Tibial nerve (tissue), 4 donors: ENCODE data around the gene YAF2. TPM values are rescaled to one million over a fixed set of nuclear protein-coding genes. Genes with fewer than 3 reads are reported as not detected.

Source experiments
- DNase-seq, 2 donors: peaks; one replicate each; pipeline ENCODE4 v3.0.0-alpha.2; 2019; ENCODE audit warnings: low spot score in 2 of 2
- H3K27ac ChIP-seq, 4 donors: fragments of 200-600 bp; sonication (generic) in 3 of 4; one replicate each; pipeline ENCODE4 v1.5.1; 2017 to 2019; ENCODE audit warnings: mild to moderate bottlenecking in 1 of 4
- H3K27me3 ChIP-seq, 2 donors: fragments of 200-600 bp; sonication (generic) in 1 of 2; one replicate each; pipeline versions ENCODE4 v1.5.1 to v1.6.0; 2017 to 2019
- H3K36me3 ChIP-seq, 3 donors: fragments of 200-600 bp; sonication (generic); one replicate each; pipeline ENCODE4 v1.5.1; 2018 to 2019
- H3K4me1 ChIP-seq, 4 donors: fragments of 200-600 bp; sonication (generic) in 3 of 4; one replicate each; pipeline ENCODE4 v1.5.1; 2017 to 2019
- H3K4me3 ChIP-seq, 4 donors: fragments of 200-600 bp; sonication (generic) in 3 of 4; one replicate each; pipeline ENCODE4 v1.5.1; 2017 to 2019; ENCODE audit warnings: mild to moderate bottlenecking in 1 of 4, moderate library complexity in 1 of 4
- H3K9me3 ChIP-seq, 4 donors: fragments of 200-600 bp; sonication (generic) in 3 of 4; one replicate each; pipeline ENCODE4 v1.5.1; 2017 to 2019
- EP300 ChIP-seq, 2 donors: sonication (generic); formaldehyde crosslinking; IDR thresholded peaks; one replicate each; pipeline ENCODE4 v1.6.1; 2017; ENCODE audit warnings: antibody characterized with exemption in 2 of 2, mild to moderate bottlenecking in 1 of 2
- POLR2A ChIP-seq, 2 donors: fragments of 450-650 bp; IDR thresholded peaks; one replicate each; pipeline ENCODE4 v1.6.1; 2017; ENCODE audit warnings: antibody characterized with exemption in 2 of 2, mild to moderate bottlenecking in 2 of 2, moderate library complexity in 2 of 2
- WGBS, 2 donors: methylation state at CpG; one replicate each; pipeline ENCODE4 v1.1.5; 2018; 5-methylcytosine and 5-hydroxymethylcytosine counted together
- total RNA-seq, 4 donors: library from RNA; depleted of rRNA; stranded (reverse); fragments of >200 nt; gene quantifications; one replicate each; pipeline ENCODE4 v1.1.0, GENCODE V29; 2016
- TF ChIP-seq, protein P1 (sequence below), 5 experiments: fragments of 200-600 bp in 3 of 5; fragments of 450-650 bp in 2 of 5; sonication (generic) in 3 of 5; IDR thresholded peaks; one replicate each; pipeline ENCODE4 v1.5.1; 2016 to 2019; ENCODE audit warnings: antibody characterized with exemption in 5 of 5, mild to moderate bottlenecking in 3 of 5, moderate library complexity in 2 of 5

The YAF2 gene
- total RNA-seq, 4 donors from 2014 or later = 25.7 to 66.0 (median 38.7) TPM

DNA sequence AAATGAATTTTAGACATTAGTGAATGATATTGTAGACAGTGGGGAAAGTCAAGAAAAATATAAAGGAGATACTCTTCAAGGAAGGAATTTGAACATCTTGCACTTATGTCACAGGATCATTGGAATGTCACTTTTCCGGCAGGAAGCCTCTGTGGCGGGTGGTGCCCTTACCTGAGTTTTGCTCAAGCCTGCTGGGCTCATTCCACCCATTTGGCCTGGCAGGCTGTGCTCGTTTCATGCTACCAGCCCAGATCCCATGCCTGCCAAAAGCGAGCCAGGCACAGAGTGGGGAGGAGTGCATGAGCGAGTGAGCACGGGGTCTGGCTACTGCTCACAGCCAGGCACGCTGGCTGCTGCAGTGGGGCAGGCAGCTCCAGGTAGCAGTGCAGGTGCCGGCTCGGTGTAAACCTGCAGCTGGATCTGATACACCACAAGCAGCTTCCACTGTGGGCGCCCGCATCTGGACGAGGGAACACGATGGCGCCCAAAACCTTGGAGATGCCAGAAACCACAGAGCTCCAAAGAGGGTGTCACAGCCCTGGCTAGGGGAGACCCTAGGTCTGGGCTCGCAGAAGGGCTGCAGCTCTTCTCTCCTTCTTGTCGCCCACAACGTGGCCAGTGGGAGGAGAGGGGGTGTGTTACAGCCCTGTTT, 28.7 kb upstream of the YAF2 start:
- H3K36me3 ChIP-seq = no peaks in the 10 kb centered on the region
- H3K27me3 ChIP-seq = no peaks in the 10 kb centered on the region
- no peak overlapping the region for H3K27ac ChIP-seq
- H3K4me3 ChIP-seq = no peak overlapping the region
- H3K9me3 ChIP-seq = no peaks in the 10 kb centered on the region
- no peak for DNase-seq
- 86 to 94% methylated on average over 12 to 17 of the region's 17 CpGs for WGBS, 2 donors
- H3K4me1 ChIP-seq = no peaks in the 10 kb centered on the region
- TF ChIP-seq POLR2A (IDR thresholded peaks at IDR 0.05) = no peak

DNA sequence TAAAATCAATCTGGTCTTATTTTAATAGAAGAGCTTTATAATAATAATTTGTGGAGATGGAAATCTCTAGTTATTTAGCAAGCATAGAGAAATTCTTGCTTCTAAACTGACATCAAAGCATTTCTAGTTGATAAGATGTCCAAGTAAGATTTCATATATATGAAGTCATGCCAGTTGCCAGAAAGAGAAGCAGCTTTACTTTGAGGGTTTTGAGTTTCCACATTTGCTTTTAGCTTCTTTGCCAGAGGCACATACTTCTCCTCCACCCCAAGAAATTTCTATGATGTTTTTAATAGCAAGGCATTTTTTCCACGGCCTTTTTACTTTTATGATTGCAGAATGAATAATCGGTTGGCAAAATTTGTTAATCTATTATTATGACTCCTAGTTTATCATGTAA, 24.2 kb upstream of the YAF2 start:
- Histone ChIP-seq H3K9me3 (no peaks in the 10 kb centered on the region), H3K27me3 (no peaks in the 10 kb centered on the region), H3K36me3 (no peaks in the 10 kb centered on the region), H3K27ac (no peak overlapping the region), H3K4me1 (no peaks in the 10 kb centered on the region), H3K4me3 (no peak overlapping the region)
- TF ChIP-seq POLR2A (IDR thresholded peaks at IDR 0.05) = no peak
- no peak for TF ChIP-seq EP300 (IDR thresholded peaks at IDR 0.05)
- TF ChIP-seq, protein P1, sequence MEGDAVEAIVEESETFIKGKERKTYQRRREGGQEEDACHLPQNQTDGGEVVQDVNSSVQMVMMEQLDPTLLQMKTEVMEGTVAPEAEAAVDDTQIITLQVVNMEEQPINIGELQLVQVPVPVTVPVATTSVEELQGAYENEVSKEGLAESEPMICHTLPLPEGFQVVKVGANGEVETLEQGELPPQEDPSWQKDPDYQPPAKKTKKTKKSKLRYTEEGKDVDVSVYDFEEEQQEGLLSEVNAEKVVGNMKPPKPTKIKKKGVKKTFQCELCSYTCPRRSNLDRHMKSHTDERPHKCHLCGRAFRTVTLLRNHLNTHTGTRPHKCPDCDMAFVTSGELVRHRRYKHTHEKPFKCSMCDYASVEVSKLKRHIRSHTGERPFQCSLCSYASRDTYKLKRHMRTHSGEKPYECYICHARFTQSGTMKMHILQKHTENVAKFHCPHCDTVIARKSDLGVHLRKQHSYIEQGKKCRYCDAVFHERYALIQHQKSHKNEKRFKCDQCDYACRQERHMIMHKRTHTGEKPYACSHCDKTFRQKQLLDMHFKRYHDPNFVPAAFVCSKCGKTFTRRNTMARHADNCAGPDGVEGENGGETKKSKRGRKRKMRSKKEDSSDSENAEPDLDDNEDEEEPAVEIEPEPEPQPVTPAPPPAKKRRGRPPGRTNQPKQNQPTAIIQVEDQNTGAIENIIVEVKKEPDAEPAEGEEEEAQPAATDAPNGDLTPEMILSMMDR (IDR thresholded peaks at IDR 0.05) = no peak
- DNase-seq = no peak
- WGBS, 2 donors = 41 to 51% methylated on average over 2 of the region's 2 CpGs

DNA sequence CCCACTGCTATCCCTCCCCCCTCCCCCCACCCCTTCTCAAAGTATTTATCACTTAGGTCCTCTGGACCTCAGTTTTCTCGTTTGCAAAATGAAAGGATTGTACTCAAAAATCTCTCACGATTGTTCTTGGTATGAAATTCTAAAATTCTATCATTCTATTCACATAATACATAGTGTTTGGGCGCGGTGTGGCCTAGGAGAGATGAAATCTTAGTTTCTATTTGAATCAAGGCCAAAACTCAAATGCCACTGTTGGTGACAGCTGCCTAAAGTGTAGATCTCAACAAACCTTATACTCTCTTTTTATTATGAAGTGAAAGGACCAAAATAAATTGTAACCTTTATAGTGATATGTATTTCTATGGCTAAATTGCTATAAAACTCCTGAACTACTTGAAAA, 23.7 kb upstream of the YAF2 start:
- Histone ChIP-seq H3K4me3 (no peak overlapping the region), H3K27me3 (no peaks in the 10 kb centered on the region), H3K27ac (no peak overlapping the region), H3K4me1 (no peaks in the 10 kb centered on the region), H3K36me3 (no peaks in the 10 kb centered on the region), H3K9me3 (no peaks in the 10 kb centered on the region)
- no peak for DNase-seq
- no peak for TF ChIP-seq EP300 (IDR thresholded peaks at IDR 0.05)
- TF ChIP-seq, protein P1 (IDR thresholded peaks at IDR 0.05) = no peak
- TF ChIP-seq POLR2A (IDR thresholded peaks at IDR 0.05) = no peak
- 48 to 58% methylated on average over 4 of the region's 4 CpGs for WGBS, 2 donors

DNA sequence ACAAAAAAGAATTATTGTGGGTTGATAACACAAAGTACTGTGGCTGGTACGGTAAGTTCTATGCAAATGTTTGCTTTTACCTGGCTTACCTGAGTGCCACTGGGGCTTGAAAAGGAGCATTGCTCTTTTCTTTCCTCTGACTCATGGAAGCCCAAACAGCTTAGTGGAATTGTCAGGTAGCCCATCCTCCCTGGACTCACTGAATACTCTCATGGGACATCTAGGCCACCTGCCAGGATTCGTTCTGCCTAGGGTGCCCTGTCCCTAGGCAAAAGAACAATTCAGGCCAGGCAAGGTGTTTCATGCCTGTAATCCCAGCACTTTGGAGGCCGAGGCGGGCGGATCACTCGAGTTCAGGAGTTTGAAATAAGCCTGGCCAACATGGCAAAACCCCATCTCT, 22.5 kb upstream of the YAF2 start:
- TF ChIP-seq POLR2A (IDR thresholded peaks at IDR 0.05) = no peak
- TF ChIP-seq EP300 (IDR thresholded peaks at IDR 0.05) = no peak
- TF ChIP-seq, protein P1 (IDR thresholded peaks at IDR 0.05) = no peak
- DNase-seq = no peak
- no peak overlapping the region for H3K27ac ChIP-seq
- H3K4me1 ChIP-seq = no peaks in the 10 kb centered on the region
- no peaks in the 10 kb centered on the region for H3K27me3 ChIP-seq
- 86 to 90% methylated on average over 6 of the region's 6 CpGs for WGBS, 2 donors
- H3K36me3 ChIP-seq = no peaks in the 10 kb centered on the region
- no peaks in the 10 kb centered on the region for H3K9me3 ChIP-seq
- no peak overlapping the region for H3K4me3 ChIP-seq

DNA sequence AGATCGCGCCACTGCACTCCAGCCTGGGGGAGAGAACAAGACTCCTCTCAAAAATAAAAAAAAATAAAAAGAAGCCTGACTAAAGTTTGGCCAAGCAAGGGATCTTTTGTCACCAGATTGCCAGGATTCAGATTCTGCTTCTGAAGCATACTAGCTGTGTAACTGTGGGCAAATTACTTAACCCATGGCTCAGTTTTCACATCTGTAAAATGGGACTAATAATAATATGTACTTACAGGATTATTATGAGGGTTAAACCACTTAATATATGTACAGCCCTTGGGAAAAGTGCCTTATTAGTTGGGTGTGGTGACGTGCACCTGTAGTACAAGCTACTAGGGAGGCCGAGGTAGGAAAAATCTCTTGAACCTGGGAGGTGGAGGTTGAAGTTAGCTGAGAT, 21.7 kb upstream of the YAF2 start:
- TF ChIP-seq, protein P1 (IDR thresholded peaks at IDR 0.05) = no peak
- TF ChIP-seq EP300 (IDR thresholded peaks at IDR 0.05) (no peak), POLR2A (IDR thresholded peaks at IDR 0.05) (no peak)
- no peak overlapping the region for H3K4me3 ChIP-seq
- no peaks in the 10 kb centered on the region for H3K4me1 ChIP-seq
- no peaks in the 10 kb centered on the region for H3K36me3 ChIP-seq
- H3K27ac ChIP-seq = no peak overlapping the region
- no peak for DNase-seq
- H3K27me3 ChIP-seq = no peaks in the 10 kb centered on the region
- no peaks in the 10 kb centered on the region for H3K9me3 ChIP-seq
- WGBS, 2 donors = 97 to 98% methylated on average over 4 of the region's 4 CpGs

DNA sequence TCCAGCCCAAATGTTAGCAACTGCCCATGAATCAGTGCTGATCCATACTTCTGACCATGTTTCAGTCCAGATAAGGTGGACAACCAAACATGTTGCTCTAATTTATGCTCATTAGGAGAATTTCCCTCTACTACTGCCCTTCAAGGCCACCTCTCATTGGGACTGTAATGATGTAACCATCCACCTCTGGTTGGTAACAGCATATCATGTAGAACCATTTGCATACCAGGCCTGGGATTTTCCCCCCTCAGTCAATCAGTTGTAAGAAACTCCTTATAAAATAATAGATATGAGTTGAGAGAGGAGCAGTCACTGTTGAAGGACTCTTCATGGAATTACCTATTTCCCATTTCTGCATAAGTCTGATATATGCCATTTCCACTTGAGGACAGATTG, 17.8 kb upstream of the YAF2 start:
- H3K27ac ChIP-seq = no peak overlapping the region
- H3K27me3 ChIP-seq = no peaks in the 10 kb centered on the region
- no peaks in the 10 kb centered on the region for H3K36me3 ChIP-seq
- no peak overlapping the region for H3K4me3 ChIP-seq
- no peaks in the 10 kb centered on the region for H3K4me1 ChIP-seq
- no peaks in the 10 kb centered on the region for H3K9me3 ChIP-seq
- TF ChIP-seq POLR2A (IDR thresholded peaks at IDR 0.05) (no peak), EP300 (IDR thresholded peaks at IDR 0.05) (no peak)
- TF ChIP-seq, protein P1 (IDR thresholded peaks at IDR 0.05) = no peak
- DNase-seq = no peak
